Ishikawa (cell line): Measurements from ENCODE around the gene LRRFIP2.

ENCODE experiments used
- CEBPB ChIP-seq: IDR thresholded peaks from 2 replicates; pipeline ENCODE4 v1.6.1; 2012
- CREB1 ChIP-seq: IDR thresholded peaks from 2 replicates; pipeline ENCODE4 v1.6.1; 2012; ENCODE audit warnings: low read depth
- EGR1 ChIP-seq: IDR thresholded peaks from 2 replicates; pipeline ENCODE4 v1.6.1; 2012
- EP300 ChIP-seq: IDR thresholded peaks from 2 replicates; pipeline ENCODE4 v1.6.1; 2012; ENCODE audit warnings: borderline replicate concordance
- FOXM1 ChIP-seq: IDR thresholded peaks from 2 replicates; pipeline ENCODE4 v1.6.1; 2012; ENCODE audit warnings: low read depth, borderline replicate concordance
- NFIC ChIP-seq: IDR thresholded peaks from 2 replicates; pipeline ENCODE4 v1.6.1; 2012
- RAD21 ChIP-seq: IDR thresholded peaks from 2 replicates; pipeline ENCODE4 v1.6.1; 2012; ENCODE audit warnings: low read depth
- TAF1 ChIP-seq: IDR thresholded peaks from 2 replicates; pipeline ENCODE4 v1.6.1; 2012; ENCODE audit warnings: low read depth, mild to moderate bottlenecking
- TCF12 ChIP-seq: IDR thresholded peaks from 2 replicates; pipeline ENCODE4 v1.6.1; 2012; ENCODE audit warnings: low read depth
- TEAD4 ChIP-seq: IDR thresholded peaks from 2 replicates; pipeline ENCODE4 v1.6.1; 2012
- YY1 ChIP-seq: IDR thresholded peaks from 2 replicates; pipeline ENCODE4 v1.6.1; 2012; ENCODE audit warnings: low read depth
- ZBTB7A ChIP-seq: IDR thresholded peaks from 2 replicates; pipeline ENCODE4 v1.6.1; 2012; ENCODE audit warnings: low read depth
- TF ChIP-seq, protein P1 (sequence below): IDR thresholded peaks from 2 replicates; pipeline ENCODE4 v1.6.1; 2012
- TF ChIP-seq, protein P2 (sequence below): IDR thresholded peaks from 2 replicates; pipeline ENCODE4 v1.6.1; 2012; ENCODE audit warnings: low read depth, mild to moderate bottlenecking
- TF ChIP-seq, protein P3 (sequence below): IDR thresholded peaks from 2 replicates; pipeline ENCODE4 v1.6.1; 2012

The LRRFIP2 gene

DNA sequence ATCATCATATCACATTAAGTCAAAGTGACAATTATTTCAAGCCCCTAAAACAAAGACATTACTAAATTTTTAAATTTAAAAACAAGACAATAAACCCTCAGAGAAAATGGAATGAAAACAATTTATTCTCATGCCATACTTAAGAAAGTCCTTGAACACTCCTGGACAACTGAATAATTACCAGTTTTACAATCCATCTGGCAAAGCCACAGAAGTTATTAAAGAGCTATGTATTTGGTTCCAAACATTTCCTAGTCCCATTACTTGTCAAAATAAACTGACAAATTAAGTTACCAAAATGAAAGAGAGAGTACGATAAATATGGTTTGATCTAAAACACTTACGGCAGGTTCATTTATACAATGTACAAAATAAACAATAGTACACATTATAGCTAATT is 63.2 kb downstream of the LRRFIP2 start:
- TF ChIP-seq, protein P1, sequence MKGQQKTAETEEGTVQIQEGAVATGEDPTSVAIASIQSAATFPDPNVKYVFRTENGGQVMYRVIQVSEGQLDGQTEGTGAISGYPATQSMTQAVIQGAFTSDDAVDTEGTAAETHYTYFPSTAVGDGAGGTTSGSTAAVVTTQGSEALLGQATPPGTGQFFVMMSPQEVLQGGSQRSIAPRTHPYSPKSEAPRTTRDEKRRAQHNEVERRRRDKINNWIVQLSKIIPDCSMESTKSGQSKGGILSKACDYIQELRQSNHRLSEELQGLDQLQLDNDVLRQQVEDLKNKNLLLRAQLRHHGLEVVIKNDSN = no peak
- TF ChIP-seq CEBPB = no peak

DNA sequence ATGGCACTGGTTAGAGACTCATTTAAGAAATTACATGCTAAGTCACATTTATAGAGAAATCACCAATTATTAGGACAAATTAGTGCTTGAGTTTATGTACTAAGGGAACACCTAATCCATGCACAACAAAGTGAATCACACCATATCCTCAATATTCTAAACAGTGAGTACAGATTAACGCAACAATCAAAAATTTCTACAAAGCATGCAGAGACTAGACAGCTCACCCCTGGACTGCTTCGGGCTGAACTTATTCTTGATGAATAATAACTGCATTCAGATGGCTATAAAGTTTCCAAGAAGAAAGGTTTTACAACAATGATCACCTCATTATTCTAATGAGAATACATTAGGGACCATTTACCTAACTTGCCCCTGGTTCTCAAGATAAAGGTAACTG is 66.5 kb downstream of the LRRFIP2 start:
- no peak for TF ChIP-seq ZBTB7A
- no peak for TF ChIP-seq RAD21
- TF ChIP-seq, protein P2, sequence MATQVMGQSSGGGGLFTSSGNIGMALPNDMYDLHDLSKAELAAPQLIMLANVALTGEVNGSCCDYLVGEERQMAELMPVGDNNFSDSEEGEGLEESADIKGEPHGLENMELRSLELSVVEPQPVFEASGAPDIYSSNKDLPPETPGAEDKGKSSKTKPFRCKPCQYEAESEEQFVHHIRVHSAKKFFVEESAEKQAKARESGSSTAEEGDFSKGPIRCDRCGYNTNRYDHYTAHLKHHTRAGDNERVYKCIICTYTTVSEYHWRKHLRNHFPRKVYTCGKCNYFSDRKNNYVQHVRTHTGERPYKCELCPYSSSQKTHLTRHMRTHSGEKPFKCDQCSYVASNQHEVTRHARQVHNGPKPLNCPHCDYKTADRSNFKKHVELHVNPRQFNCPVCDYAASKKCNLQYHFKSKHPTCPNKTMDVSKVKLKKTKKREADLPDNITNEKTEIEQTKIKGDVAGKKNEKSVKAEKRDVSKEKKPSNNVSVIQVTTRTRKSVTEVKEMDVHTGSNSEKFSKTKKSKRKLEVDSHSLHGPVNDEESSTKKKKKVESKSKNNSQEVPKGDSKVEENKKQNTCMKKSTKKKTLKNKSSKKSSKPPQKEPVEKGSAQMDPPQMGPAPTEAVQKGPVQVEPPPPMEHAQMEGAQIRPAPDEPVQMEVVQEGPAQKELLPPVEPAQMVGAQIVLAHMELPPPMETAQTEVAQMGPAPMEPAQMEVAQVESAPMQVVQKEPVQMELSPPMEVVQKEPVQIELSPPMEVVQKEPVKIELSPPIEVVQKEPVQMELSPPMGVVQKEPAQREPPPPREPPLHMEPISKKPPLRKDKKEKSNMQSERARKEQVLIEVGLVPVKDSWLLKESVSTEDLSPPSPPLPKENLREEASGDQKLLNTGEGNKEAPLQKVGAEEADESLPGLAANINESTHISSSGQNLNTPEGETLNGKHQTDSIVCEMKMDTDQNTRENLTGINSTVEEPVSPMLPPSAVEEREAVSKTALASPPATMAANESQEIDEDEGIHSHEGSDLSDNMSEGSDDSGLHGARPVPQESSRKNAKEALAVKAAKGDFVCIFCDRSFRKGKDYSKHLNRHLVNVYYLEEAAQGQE = no peak
- TF ChIP-seq, protein P1 = no peak
- TF ChIP-seq YY1 = no peak
- TF ChIP-seq TEAD4 = no peak
- TF ChIP-seq CREB1 = no peak
- TF ChIP-seq NFIC = no peak

DNA sequence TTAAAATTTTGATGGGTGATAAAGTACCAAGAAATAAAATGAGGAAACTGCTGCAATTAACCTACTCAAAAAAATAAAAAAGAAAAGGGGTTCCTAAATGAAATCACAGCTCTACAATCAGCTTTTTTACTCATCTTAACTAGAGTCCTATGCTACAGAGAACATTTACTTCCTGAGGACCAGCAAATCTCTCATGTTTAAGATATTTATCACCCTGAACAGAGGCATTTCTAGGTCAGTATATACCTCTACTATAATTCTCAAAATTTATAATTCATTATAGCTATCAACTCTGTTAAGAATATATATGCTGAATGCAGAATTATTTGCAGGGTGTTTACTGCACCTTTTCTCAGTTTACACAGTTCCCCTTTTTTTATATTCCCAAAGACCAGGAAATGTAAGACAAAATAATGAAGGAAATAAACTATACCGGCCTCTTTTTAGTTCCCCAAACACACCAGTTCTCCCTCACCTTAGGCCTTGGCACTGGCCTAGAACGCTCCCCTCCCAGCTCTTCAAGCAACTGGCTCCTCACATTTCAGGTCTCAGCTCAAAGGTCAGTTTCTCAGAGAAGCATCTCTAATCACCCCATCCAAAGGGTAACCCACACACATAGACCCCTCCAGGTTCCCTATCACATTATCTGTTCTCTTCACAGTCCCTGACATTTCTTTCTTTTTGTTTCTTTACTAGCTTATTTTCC is 71.1 kb downstream of the LRRFIP2 start:
- TF ChIP-seq YY1 (no peak), ZBTB7A (no peak), TAF1 (no peak), TEAD4 (no peak), TCF12 (no peak), CEBPB (no peak), EGR1 (no peak), CREB1 (no peak)
- TF ChIP-seq, protein P3, sequence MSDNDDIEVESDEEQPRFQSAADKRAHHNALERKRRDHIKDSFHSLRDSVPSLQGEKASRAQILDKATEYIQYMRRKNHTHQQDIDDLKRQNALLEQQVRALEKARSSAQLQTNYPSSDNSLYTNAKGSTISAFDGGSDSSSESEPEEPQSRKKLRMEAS = no peak

DNA sequence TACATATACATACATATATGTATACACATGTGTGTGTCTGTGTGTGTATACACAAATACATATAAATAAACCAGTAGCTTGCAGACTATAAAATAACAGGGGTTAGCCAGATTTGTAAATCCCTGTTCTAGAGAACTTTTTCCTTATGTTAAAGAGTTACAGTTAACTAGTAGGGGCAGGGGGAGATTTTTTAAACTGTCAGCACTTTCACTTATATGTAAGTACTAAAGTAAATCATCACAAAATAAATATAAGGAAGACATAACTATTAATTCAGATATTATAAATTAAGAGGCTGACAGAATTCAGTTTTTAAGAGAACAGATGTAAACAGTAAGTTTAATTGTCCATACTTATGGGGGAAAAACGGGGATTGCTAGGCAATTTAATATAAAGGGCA is 74.0 kb downstream of the LRRFIP2 start:
- TF ChIP-seq ZBTB7A = no peak
- TF ChIP-seq, protein P3 = no peak
- no peak for TF ChIP-seq FOXM1
- TF ChIP-seq TEAD4 = no peak
- TF ChIP-seq, protein P2 = no peak
- TF ChIP-seq YY1 = no peak
- no peak for TF ChIP-seq NFIC
- TF ChIP-seq, protein P1 = no peak
- TF ChIP-seq CREB1 = no peak
- TF ChIP-seq TCF12 = no peak
- no peak for TF ChIP-seq EGR1
- TF ChIP-seq RAD21 = no peak
- no peak for TF ChIP-seq TAF1

DNA sequence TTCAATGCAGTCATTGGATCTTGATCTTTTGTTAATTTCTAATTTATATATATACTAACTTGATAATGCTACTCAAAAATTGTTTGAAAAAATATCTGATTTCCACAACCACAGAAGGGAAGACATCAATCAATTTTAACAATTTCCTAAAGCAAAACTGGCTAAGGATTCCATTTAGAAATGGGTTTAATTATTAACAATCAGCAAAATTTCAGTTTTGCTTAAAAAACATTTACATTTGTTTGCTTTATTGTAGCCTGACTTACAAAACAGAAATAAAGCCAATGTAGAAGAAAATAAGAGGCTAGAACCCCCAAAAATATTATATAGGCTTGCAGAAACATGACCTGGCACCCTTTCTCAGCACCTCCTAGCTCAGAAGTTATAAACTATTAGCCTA is 74.9 kb downstream of the LRRFIP2 start:
- no peak for TF ChIP-seq CEBPB
- TF ChIP-seq NFIC = no peak
- TF ChIP-seq, protein P2 = no peak
- no peak for TF ChIP-seq TCF12
- TF ChIP-seq, protein P3 = no peak
- TF ChIP-seq EP300 = no peak
- no peak for TF ChIP-seq EGR1
- no peak for TF ChIP-seq ZBTB7A
